NCI-H460 (cell line): ENCODE results near the gene SLX9. TPM values are rescaled to one million over a fixed set of nuclear protein-coding genes. Genes with fewer than 3 reads are reported as not detected.
A peak's percentile ranks its signal among the peaks of the same experiment; 100 is the strongest.
"Not testable (repeated sequence)": the region's sequence is repeated elsewhere in the genome, so short reads cannot be mapped to it uniquely, and the experiment has no call there.

Experiments
- DNase-seq: peaks from one replicate; pipeline ENCODE4 v3.0.0-alpha.2; 2016; ENCODE audit warnings: low read depth; ENCODE audit errors: extremely low read depth
- total RNA-seq: library from RNA; depleted of rRNA; stranded (reverse); fragments of >200 nt; shearing (Covaris generic); gene quantifications from 2 replicates; pipeline ENCODE4 v1.2.3, GENCODE V29; 2014

The SLX9 gene
- total RNA-seq, 1 experiment from 2014 or later, result 37.3 TPM

DNA sequence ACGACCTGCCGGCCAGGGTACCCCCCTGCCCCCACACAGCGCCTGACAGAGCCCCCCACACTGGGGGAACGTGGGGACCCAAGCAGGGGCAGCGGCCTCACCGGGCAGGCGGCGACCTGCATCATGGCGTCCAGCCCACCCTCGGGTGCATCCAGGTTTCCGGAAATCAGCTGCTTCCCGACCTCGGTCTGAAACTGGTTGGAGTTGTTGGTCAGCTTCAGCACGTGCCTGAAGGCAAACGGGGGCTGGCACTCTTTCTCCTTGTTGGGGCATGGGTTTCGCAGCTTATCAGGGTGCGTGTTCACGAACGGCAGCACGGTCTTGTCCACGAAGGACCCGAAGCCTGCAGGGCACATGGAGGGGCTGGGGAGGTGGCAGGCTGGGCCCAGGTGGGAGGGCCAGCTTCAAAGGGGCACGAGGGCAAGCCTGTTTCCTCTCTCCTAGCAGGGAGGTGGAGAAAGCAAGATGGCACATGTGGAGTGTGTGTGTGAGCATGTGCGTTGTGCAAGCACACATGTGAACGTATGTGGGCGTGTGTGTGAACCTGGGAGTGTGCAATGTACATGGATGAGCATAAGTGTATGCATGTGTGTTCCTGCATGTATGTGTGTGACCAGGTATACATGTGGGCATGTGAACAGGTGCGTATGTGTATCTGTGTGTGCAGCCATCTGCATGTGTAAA is 38.3 kb upstream of the SLX9 start:
- no peak for DNase-seq

DNA sequence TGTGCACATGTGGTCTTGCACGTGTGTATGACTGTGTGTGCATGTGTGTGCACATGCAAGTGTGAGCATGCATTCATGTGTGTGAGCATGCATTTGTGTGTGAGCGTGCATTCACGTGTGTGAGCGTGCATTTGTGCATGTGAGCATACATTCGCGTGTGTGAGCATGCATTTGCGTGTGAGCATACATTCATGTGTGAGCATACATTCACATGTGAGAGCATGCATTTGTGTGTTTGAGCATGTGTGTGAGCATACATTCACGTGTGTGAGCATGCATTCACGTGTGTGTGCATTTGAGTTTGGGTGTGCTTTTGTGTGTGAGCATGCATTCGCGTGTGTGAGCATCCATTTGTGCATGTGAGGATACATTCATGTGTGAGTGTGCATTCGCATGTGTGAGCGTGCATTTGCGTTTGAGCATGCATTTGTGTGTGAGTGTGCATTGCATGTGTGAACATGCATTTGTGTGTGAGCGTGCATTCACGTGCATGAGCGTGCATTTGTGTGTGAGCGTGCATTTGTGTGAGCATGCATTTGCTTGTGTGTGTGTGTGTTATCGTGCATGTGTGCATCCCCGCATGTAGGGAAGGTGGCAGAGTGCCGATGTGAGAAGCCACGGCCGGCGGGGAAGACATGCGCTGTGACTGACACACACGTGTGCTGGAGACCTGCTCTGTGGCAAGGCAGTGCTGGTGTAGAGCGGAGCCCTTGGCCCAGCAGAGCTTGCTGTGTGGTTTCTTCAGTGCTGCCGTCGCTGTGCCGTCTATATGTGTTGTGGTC is 37.4 kb upstream of the SLX9 start:
- no peak for DNase-seq

DNA sequence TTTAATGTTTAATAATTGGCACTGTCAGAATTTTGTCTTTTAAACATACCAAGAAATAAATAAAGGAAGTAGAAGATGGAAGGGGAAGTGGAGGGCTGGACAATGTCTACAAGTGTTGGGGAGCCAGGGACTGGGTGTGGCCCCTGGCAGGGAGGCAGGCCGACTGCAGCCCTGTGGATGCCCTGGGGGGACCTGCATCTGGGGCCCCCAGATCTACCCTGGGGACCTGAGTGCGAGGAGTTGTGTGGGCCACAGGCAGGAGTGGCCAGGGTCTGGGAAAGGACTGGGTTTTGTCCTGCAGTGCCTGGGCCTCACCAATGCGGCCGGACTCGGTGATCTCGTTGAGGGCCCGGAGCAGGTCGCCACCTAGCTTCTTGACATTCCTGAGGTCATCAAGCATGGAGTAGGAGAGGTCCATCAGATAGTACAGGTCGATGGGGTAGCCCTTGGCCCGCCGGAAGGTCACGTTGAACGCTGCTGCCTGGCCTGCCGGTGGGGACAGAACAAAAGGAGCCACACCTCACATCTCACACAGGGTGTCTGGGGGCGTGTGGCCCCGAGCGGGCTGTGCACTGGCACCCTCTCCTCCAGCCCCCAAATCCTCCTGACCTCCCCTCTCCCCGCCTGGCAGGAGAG is 36.7 kb upstream of the SLX9 start:
- DNase-seq, result no peak

DNA sequence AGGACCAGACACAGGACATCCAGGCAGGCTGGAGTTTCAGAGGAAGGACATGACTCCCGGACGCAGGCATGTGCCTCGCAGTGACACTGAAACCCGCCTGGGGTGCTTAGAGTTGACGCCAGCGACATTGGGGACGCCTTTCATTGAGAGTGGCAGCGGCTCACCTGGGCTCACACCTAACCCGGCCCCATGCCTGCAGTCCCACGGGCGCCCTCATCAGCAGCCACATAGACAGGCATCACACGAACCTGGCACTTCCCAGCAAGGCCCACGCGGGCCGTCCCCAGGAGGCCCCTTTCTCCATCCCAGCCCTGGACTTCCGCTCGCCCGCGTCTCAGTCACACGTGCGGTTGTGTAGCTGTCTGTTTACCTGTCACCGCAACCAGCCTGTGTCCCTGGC is 36.1 kb upstream of the SLX9 start:
- no peak for DNase-seq

DNA sequence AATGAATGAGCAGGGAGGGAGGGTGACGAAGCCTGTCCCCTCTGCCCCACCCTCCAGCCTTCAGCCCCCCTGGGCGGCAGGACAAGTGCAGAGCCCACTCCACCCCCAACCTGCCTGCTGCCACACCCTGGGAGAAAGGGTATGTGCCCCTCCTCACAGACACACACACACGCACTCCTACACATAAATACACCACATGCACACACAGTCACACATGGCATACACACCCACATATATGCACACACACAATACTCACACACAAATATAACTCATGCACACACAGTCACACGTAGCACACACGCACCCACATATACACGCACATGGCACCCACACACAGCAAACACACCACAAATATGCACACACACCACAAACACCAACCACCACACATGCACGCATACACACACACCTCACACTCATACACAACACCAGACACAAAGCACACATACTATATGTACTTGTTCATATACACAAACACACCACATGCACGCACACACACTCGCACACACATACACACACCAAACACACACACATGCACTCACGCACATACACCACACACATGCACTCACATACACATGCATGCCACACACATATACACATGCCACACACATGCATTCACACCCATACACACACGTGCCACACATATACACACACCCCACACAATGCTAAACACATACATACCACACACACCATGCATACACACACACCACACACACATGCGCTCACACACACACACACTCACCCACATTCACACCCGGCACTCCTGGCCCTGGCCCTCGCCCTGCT is 35.5 kb upstream of the SLX9 start:
- no peak for DNase-seq

DNA sequence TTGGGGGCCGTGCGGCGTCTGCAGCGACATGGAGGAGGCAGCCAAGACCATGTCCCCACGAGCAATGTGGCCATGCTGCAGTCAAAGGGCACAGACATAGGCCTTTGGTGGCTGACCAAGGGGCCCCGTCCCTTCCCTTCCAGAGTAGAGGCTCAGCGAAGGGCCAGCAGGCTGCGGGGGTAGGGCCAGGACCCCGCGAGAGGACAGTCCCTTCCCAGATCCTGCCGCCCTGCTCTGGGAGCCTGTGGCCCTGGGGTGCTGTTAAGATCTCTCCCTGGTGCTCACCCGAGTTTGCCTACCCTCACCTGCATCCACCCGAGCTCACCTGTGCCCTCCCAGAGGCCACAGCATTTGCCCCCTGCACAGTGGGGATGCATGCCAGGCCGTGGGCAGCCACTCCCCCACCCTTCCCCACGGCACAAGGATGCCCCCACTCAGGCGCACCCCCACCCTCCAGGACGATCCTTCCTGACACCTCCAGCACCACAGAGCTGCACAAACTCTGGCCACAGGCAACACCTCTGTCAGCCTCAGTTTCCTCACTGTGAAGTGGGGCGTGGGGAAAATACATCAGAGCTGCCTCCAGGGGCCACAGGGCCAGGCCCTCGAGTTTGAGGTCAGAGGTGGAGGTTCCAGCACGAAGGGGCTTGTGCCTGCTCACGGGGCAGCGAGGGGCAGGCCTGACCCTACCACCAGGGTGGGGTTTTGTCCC is 34.7 kb upstream of the SLX9 start:
- DNase-seq, result no peak

DNA sequence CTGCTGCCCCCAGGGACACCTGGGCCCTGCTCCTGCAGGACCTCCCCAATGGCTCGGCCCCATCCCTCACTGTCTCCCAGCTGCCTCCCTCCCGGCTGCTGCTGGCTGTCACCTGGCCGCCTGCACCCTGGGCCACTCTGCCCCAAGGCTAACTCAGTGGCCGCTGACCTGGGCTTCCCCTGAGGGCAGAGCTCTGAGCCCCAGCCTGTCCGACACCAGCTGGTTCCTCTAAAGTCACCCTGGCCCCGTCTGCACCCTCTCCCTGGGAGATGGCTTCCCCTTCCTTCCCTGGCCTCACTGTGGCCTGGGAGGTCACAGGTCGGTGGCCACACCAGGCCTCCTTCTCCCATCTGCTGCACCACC is 34.1 kb upstream of the SLX9 start:
- DNase-seq, result no peak

DNA sequence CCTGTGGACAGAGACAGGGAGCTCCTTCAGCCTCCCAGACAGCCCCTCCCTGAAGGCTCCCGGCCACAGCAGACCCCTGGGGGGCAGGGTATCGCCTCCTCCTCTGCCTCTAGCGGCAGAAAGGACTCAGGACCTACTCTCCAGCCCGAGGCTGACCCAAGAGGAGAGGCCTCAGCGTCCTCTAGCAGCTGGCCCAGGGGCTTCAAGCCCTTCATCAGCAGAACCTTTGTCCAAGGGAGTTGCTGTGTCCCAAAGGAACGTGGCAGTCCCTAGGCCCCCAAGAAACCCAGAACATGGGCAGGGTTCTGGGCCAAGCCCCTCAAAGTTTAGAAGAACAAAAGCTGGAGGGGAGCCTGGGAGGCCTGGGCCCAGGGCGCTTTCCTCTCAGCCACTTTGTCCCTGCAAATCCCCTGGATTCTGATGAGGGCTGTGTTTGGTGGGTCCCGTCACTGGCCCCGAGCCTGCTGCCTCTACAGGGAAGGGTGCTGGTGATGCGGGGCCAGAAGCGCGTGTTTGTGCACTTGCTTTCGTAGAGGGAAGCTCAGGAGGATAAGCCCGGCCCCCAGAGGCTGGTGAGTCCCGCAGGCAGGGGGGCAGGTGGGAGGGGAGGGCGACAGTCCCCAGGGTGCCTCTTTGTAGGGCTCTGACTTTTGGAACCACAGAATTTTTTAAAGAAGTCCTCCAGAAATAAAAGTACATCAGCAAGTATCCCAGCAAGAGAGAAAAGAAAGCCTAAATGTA is 32.4 kb upstream of the SLX9 start:
- no peak for DNase-seq

DNA sequence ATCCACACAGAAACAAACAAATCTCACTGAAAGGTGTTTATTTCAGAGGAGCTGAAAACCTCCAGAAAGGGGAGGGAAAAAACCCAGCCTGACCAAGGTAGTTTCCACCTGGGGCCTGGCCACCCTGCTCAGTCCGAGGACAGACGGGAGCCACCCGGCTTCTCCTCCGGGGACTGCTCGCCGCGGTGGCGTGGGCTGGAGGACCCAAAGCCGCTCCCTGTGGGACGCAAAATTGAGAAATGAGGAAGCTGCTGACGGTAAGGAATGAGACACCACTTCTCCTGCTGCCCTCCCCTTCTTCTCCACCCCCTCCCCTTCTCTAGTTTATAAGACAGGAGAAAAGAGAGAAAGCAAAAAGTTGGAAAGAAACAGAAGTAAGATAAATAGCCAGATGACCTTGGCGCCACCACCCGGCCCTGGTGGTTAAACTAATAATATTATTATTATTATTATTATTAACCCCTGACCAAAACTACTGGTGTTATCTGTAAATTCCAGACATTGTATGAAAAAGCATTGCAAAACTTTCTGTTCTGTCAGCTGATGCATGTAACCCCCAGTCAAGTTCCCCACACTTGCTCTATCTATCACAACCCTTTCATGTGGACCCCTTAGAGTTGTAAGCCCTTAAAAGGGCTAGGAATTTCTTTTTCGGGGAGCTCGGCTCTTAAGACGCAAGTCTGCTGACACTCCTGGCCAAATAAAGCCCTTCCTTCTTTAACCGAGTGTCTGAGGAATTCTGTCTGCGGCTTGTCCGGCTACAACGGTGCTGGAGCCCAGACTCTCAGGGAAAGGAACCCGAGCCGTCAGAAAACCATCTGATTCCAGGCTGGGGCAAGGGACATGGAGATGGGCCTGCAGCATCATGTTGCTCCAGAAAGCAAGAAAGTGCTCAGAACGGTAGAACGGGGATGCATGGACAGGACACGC is 31.6 kb upstream of the SLX9 start:
- DNase-seq, result no peak

DNA sequence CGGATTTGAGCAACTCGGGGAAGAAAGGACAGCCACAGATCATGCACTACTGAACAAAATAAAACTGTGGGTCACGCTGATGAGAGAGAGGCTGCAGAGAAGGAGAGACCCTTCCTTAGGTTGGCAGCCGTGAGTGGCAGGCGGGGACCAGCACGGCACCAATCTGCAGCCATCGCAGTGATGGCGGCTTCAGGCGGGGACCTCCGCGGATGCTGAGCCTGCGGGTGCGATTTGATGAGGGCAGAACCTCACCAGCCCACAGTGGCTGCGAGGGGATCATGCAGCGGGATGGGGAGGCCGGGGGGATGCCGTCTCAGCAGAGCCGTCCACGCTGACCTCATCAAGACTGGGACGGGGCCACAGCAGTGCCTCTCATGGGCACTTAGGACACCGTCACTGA is 30.9 kb upstream of the SLX9 start:
- no peak for DNase-seq

DNA sequence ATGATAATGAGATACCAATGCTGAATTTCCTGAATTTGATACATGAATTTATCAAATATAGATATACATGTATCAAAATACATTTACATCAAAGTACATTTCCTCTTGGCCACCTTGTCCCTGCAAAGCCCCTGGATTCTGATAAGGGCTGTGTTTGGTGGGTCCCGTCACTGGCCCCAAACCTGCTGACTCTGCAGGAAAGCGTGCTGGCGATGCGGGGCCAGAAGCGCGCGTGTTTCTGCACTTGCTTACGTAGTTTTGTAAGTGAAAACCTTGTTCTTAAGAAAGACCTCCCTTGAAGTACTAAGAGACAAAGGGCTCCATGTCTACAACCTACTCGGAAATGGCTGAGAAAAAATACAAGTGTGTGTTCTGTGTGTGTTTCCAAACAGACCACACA is 30.1 kb upstream of the SLX9 start:
- DNase-seq, result no peak

DNA sequence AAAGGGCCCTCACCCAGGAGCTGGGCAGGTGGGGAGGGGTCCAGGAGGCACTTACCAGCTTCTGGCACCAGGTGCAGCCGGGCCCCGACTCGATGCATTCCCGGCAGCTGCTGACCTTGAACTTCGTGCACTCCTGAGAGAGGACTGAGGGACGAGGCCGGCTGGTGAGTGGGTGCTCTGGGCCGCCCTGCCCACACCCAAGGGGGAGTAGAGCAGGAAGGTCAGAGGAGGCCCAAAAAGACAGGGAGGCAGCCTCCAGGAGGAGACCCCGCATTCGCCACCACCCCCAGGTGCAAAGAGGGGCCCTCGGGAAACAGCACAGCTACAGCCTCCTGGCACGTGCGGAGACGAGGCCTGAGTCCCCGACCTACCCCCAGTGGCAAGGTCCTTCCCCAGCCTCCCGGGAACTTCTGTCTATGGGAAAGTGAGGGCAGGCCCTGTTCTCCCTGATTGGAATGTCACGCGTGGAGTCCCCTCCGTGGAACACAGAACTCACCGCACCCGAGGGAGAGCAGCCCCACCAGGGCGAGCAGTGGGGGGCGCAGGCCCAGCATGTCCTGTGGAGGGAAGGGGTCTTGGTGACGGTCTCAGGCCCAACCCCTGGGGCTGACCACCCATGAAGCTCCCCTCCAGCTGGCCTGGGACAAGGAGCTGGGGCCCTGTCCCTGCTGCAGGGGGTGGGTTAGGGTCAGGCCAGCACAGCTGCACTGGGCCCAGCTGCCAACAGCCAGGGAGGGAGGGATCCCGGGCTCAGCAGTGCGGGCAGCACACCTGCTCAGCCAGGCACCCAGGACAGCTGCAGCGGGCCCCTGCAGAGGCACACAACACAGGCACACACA is 29.4 kb upstream of the SLX9 start:
- no peak for DNase-seq

DNA sequence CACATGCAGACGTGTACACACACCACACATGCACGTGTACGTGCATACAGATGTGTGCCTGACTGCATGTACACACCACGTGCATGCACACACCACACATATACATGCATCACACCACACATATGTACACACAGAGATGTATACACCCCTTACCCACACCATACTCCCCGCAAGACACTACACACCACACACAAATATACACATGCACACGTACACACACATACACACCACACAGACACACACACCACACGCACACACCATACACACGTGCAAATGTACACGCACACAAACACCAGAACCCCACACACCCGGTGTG is 28.8 kb upstream of the SLX9 start:
- no peak for DNase-seq

DNA sequence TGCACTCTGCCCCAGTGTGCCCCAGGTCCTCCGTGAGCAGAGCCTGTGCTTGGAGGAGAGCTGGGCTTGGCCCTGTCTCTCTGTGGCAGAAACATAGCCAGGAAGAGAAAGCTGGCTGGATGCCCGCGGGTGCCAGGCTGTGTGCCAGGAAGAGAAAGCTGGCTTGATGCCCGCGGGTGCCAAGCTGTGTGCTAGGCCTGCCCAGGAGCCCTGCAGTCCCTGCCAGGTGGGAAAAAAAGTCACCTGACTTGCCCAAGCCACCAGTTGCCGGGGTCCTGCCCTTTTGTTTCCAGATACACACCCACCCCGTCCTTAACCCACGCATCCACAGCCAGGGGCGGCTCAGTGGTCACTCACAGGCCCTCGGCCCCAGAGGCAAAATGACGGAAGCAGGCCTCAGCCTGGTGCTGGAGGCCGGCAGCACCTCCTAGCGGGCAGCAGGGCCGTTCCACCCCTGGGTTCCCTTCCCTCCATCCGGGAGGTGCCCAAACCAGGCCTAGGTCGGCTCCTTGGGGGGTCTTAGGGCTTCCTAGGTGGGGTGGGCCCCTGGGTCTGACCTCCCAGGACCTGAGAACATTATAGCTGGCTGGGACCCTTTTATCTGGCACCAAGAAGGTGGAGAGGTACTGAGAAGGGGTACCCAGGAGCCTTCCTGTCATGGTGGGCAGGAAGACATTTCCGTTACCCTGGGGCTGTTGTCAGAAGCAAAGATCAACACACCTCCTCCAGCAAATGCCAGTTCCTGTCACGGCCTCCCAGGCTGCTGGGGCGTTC is 28.3 kb upstream of the SLX9 start:
- DNase-seq, result peak; percentile 50

DNA sequence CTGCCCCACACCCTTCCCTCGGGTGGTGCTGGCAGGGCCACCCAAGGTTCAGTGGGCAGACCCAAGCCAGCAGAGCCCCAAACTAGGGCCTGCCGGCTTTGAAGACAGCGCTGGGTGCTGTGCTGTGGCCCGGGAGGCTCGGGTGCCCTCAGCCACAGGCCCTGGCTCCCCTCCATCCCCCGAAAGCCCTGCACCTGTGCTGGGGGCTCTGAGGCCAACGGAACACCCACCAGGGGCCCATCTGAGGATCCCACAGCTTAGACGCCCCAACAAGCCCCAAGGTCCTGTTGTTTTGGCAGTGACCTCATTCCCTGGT is 27.7 kb upstream of the SLX9 start:
- no peak for DNase-seq

DNA sequence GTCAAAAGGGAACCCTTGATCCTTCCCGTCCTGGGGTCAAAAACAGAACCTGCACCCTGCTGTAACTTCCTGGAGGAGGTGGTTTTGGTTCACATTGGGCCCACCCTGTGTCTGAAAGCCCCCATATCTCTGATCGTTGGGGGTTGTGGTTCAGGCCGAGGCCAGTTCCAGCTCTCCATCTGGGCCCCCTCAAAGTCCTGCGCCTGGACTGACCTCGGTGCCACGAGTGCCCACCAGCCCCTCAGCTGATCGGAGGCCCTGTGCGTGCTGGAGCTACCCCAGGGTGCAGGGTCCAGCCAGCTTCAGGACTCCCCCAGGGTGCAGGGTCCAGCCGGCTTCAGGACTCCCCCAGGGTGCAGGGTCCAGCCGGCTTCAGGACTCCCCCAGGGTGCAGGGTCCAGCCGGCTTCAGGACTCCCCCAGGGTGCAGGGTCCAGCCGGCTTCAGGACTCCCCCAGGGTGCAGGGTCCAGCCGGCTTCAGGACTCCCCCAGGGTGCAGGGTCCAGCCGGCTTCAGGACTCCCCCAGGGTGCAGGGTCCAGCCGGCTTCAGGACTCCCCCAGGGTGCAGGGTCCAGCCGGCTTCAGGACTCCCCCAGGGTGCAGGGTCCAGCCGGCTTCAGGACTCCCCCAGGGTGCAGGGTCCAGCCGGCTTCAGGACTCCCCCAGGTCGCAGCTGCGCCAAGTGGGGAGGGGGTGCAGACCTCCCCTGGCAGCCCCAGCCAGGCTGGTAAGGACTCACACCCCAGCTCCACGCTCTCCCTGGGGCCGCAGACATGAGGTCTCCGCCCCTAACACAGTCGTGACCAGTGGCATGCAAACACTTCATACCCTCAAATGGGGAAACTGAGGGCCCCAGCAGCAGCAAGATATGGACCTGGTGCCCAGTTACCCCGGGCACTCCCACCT is 27.1 kb upstream of the SLX9 start:
- DNase-seq, result not testable (repeated sequence)
